ENCODE measurements around the gene FBXW8. TPM values are rescaled to one million over a fixed set of nuclear protein-coding genes. Genes with fewer than 3 reads are reported as not detected.

FBXW8 gene
- total RNA-seq, 4 donors from 2014 or later: 4.7 to 28.9 (median 9.2) TPM

DNA sequence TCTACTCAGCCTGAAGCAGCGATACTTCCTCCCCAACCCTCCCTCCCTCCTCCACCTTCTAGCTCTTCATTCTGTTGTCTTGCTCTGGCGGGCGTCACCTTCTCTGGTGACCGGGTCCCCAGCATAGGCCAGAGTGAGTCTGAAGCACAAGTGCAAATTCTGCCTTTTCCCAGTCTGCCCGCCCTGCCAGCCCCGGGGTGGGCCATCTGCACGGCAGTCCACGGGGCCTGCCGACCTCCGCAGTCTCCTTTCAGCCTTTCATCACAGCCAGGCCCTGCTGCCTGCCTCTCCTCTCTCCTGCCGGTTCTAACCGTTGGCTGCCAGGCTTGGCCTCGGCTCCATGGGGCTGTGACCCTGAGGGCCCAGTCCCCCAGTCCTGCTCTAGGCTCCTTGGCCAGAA is 129.7 kb downstream of the FBXW8 start:
- H3K27ac ChIP-seq: no peak overlapping the region
- no peak overlapping the region for H3K4me3 ChIP-seq
- H3K27me3 ChIP-seq: no peaks in the 10 kb centered on the region
- TF ChIP-seq, protein P1, sequence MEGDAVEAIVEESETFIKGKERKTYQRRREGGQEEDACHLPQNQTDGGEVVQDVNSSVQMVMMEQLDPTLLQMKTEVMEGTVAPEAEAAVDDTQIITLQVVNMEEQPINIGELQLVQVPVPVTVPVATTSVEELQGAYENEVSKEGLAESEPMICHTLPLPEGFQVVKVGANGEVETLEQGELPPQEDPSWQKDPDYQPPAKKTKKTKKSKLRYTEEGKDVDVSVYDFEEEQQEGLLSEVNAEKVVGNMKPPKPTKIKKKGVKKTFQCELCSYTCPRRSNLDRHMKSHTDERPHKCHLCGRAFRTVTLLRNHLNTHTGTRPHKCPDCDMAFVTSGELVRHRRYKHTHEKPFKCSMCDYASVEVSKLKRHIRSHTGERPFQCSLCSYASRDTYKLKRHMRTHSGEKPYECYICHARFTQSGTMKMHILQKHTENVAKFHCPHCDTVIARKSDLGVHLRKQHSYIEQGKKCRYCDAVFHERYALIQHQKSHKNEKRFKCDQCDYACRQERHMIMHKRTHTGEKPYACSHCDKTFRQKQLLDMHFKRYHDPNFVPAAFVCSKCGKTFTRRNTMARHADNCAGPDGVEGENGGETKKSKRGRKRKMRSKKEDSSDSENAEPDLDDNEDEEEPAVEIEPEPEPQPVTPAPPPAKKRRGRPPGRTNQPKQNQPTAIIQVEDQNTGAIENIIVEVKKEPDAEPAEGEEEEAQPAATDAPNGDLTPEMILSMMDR (IDR thresholded peaks at IDR 0.05): no peak
- TF ChIP-seq POLR2A (IDR thresholded peaks at IDR 0.05): no peak
- no peak for DNase-seq
- no peaks in the 10 kb centered on the region for H3K9me3 ChIP-seq
- no peaks in the 10 kb centered on the region for H3K36me3 ChIP-seq
- H3K4me1 ChIP-seq: no peaks in the 10 kb centered on the region

DNA sequence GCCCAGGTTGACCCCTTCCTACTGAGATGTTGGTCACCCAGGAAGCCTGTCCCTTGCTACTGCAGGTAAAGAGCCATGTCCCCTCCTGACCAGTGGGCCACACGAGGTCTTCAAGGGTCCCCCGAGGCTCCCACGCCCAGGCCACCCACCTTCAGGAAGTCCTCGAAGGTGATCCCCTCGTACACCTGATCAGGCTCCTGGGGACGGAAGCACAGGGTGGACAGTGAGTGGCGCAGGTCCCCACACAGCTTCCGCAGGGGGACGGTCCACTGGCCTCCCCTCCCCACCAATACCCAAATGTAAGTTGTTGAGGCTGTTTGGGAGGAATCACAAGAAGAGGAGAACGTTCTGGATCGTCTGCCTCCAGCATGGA is 131.0 kb downstream of the FBXW8 start:
- Histone ChIP-seq H3K36me3 (no peaks in the 10 kb centered on the region), H3K27me3 (no peaks in the 10 kb centered on the region), H3K4me3 (no peak overlapping the region), H3K9me3 (no peaks in the 10 kb centered on the region), H3K27ac (no peak overlapping the region), H3K4me1 (no peaks in the 10 kb centered on the region)
- TF ChIP-seq POLR2A (IDR thresholded peaks at IDR 0.05): no peak
- TF ChIP-seq, protein P1 (IDR thresholded peaks at IDR 0.05): no peak
- no peak for DNase-seq

DNA sequence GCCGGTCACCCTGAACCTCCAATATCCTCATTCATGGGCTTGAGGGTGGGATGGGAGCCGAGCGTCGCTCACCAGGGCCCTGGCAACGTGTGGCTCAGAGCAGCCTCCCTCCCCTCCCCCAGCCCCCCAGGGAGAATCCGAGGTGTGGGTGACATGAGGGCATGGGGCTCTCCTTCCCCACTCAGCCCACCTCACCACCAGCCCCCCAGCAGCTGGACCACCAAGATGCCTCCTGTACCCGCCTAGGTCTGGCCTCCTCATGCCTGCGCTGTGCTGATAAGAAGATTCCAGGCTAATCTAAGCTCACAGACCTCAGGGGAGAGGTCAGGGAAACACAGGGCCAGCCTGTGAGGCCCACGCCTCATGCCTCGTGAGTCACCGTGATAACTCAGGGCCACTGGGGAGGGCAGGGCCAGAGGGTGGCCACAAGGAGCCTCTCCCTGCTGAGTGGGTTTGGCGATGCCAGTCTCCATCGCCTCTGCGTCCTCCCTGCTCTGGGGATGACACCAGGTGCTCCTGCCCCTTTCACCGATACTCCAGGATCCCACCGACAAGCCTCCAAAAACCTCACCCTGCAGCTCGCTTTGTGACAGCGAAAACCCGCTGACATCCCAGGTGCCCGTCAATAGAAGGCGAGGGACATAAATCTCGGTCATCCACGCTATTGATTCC is 131.6 kb downstream of the FBXW8 start:
- DNase-seq: no peak
- no peak overlapping the region for H3K27ac ChIP-seq

DNA sequence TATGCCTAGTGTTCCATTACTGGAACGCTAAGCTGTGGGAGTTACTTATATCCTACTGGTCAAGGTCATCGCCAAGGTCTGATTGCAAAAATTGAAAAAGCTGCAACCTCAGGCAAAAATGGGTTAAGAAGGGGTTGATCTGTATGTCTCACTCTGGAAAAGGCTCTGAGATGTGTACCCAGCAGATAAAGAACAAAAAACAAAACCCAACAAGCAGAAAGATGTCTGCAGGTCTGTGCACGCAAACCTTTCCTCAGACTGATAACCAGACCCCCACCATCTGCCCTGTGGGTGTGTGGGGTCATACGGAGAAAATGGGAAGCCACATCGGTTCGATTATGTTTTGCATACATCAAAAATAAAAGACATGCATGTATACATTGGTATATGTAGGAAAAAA is 132.1 kb downstream of the FBXW8 start:
- Histone ChIP-seq H3K4me3 (no peak overlapping the region), H3K36me3 (no peaks in the 10 kb centered on the region), H3K27ac (no peak overlapping the region), H3K4me1 (peaks cover 0 to 4% (median 0%) of the 10 kb centered on the region in 4 donors), H3K9me3 (no peaks in the 10 kb centered on the region), H3K27me3 (no peaks in the 10 kb centered on the region)
- no peak for DNase-seq
- no peak for TF ChIP-seq POLR2A (IDR thresholded peaks at IDR 0.05)
- TF ChIP-seq, protein P1 (IDR thresholded peaks at IDR 0.05): no peak

More for the DNA sequence above, 131.6 kb downstream of the FBXW8 start:
- Histone ChIP-seq H3K9me3 (no peaks in the 10 kb centered on the region), H3K4me1 (no peaks in the 10 kb centered on the region), H3K27me3 (no peaks in the 10 kb centered on the region), H3K4me3 (no peak overlapping the region), H3K36me3 (no peaks in the 10 kb centered on the region)
- TF ChIP-seq, protein P1 (IDR thresholded peaks at IDR 0.05): no peak
- TF ChIP-seq POLR2A (IDR thresholded peaks at IDR 0.05): no peak

DNA sequence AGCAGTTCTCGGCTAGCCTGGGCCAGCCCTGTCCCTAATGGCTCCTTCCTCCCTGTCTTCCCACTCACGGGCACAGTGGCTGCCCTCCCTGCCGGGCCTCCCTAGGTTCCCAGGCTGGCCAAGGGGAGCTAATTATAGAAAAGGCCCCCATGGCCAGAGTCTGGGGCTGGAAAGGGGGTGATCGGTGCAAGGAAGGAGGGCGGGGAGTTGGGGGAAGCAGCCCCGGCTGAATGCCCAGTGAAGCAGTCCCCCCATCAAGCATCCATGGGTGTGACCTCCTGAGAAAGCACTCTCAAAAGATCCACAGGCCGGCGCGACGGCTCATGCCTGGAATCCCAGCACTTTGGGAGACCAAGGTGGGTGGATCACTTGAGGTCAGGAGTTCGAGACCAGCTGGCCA is 133.6 kb downstream of the FBXW8 start:
- no peaks in the 10 kb centered on the region for H3K9me3 ChIP-seq
- peaks cover 0 to 14% (median 0%) of the 10 kb centered on the region in 4 donors for H3K4me1 ChIP-seq
- no peak overlapping the region for H3K27ac ChIP-seq
- no peak for TF ChIP-seq POLR2A (IDR thresholded peaks at IDR 0.05)
- TF ChIP-seq, protein P1 (IDR thresholded peaks at IDR 0.05): no peak
- no peaks in the 10 kb centered on the region for H3K36me3 ChIP-seq
- DNase-seq: no peak
- no peak overlapping the region for H3K4me3 ChIP-seq
- no peaks in the 10 kb centered on the region for H3K27me3 ChIP-seq

DNA sequence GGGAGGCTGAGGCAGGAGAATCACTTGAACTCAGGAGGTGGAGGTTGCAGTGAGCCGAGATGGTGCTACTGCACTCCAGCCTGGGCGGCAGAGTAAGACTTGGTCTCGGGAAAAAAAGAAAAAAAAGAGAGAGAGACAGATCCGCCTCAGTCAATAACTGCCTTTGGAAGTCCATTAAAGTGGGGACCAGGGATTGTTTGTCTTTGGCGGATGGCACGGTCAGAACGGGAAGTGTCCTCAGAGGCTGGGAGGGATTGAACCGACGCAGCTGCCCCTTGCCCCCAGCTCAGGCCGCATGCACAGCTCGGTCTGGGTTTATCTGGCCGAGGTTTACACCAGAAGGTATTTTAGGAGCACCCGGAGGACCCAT is 134.0 kb downstream of the FBXW8 start:
- no peak overlapping the region for H3K4me3 ChIP-seq
- no peak for DNase-seq
- no peak overlapping the region for H3K27ac ChIP-seq
- no peaks in the 10 kb centered on the region for H3K27me3 ChIP-seq
- TF ChIP-seq, protein P1 (IDR thresholded peaks at IDR 0.05): no peak
- no peak for TF ChIP-seq POLR2A (IDR thresholded peaks at IDR 0.05)
- no peaks in the 10 kb centered on the region for H3K9me3 ChIP-seq
- no peaks in the 10 kb centered on the region for H3K36me3 ChIP-seq
- peaks cover 0 to 14% (median 0%) of the 10 kb centered on the region in 4 donors for H3K4me1 ChIP-seq
